Left ventricle myocardium inferior (tissue), 1 donor: ENCODE measurements around the gene KLRC4. TPM values are rescaled to one million over a fixed set of nuclear protein-coding genes. Genes with fewer than 3 reads are reported as not detected.

Source experiments
- DNase-seq: peaks from one replicate; pipeline ENCODE4 v3.0.0-alpha.2; 2020
- H3K27ac ChIP-seq: fragments of 200-600 bp; replicated peaks from 2 replicates; pipeline ENCODE4 v1.8.0; 2021
- H3K27me3 ChIP-seq: fragments of 200-600 bp; 2 replicates; pipeline ENCODE4 v1.8.0; 2021; ENCODE audit warnings: low read depth
- H3K36me3 ChIP-seq: fragments of 200-600 bp; 2 replicates; pipeline ENCODE4 v1.8.0; 2021
- H3K4me1 ChIP-seq: fragments of 200-600 bp; 2 replicates; pipeline ENCODE4 v1.8.0; 2021
- H3K4me3 ChIP-seq: fragments of 200-600 bp; 2 replicates; pipeline ENCODE4 v1.8.0; 2021; ENCODE audit warnings: mild to moderate bottlenecking, moderate library complexity
- H3K9me3 ChIP-seq: fragments of 200-600 bp; replicated peaks from 2 replicates; pipeline ENCODE4 v1.8.0; 2021
- CTCF ChIP-seq: fragments of 200-600 bp; IDR thresholded peaks from 2 replicates; pipeline ENCODE4 v1.8.0; 2021; ENCODE audit warnings: antibody characterized with exemption, mild to moderate bottlenecking, borderline replicate concordance
- intact Hi-C: fragments of 100-400 bp; cut with micrococcal nuclease; formaldehyde crosslinking; loops from one replicate; pipeline ENCODE4 v1.11.0; 2022
- total RNA-seq: library from RNA; stranded (reverse); fragmentation: NEBNext Ultra II Directional; extraction: Animal tissue kit (Norgen Biotek cat#: 25700); gene quantifications from one replicate; pipeline ENCODE4 v1.2.1, GENCODE V29; 2021
- donor health status: DM: no; HTN: yes; CAD: no; lungs with severe emphysema.

The KLRC4 gene
- total RNA-seq, 1 donor from 2014 or later = not detected

GRCh38 chr12:10361084-10361483 is 48.5 kb downstream of the KLRC4 start:
- no peak for DNase-seq
- intact Hi-C loops = no loop called here

GRCh38 chr12:10358969-10359368 is 50.6 kb downstream of the KLRC4 start:
- Histone ChIP-seq H3K4me1 (peaks cover 20% of the 10 kb centered on the region), H3K36me3 (no peaks in the 10 kb centered on the region), H3K27ac (no peak overlapping the region), H3K27me3 (no peaks in the 10 kb centered on the region), H3K4me3 (no peak overlapping the region), H3K9me3 (no peaks in the 10 kb centered on the region)
- intact Hi-C loops = no loop called here
- TF ChIP-seq CTCF = no peak
- DNase-seq = no peak

More at GRCh38 chr12:10361084-10361483, 48.5 kb downstream of the KLRC4 start:
- no peak overlapping the region for H3K27ac ChIP-seq
- H3K27me3 ChIP-seq = no peaks in the 10 kb centered on the region
- no peak overlapping the region for H3K4me3 ChIP-seq
- H3K36me3 ChIP-seq = no peaks in the 10 kb centered on the region
- TF ChIP-seq CTCF = no peak
- no peaks in the 10 kb centered on the region for H3K9me3 ChIP-seq
- H3K4me1 ChIP-seq = peaks cover 36% of the 10 kb centered on the region

DNA sequence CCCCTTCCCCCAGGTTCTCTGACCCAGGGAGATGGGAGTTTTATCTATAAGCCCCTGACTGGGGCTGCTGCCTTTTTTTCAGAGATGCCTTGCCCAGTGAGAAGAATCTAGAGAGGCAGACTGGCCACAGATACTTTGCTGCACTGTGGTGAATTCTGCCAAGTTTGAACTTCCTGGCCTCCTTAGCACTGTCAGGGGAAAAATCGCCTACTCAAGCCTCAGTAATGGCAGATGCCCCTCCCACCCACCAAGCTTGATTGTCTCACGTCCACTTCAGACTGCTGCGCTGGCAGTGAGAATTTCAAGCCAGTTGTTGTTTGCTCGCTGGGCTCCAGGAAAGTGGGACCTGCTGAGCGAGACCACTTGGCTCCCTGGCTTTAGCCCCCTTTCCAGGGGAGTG is 51.4 kb downstream of the KLRC4 start:
- H3K4me1 ChIP-seq = peaks cover 12% of the 10 kb centered on the region
- no peaks in the 10 kb centered on the region for H3K9me3 ChIP-seq
- no peak overlapping the region for H3K27ac ChIP-seq
- no peak for TF ChIP-seq CTCF
- H3K36me3 ChIP-seq = no peaks in the 10 kb centered on the region
- H3K4me3 ChIP-seq = no peak overlapping the region
- intact Hi-C loops = no loop called here
- no peak for DNase-seq
- H3K27me3 ChIP-seq = no peaks in the 10 kb centered on the region

Other genes starting within 250 kb of the KLRC4 start
- 0.55 TPM for gene OLR1, start 237.6 kb downstream of the KLRC4 start, total RNA-seq
- not detected for gene TMEM52B, start 230.7 kb downstream of the KLRC4 start, total RNA-seq
- gene GABARAPL1, start 196.9 kb downstream of the KLRC4 start, total RNA-seq = 360 TPM
- gene KLRD1, start 101.9 kb downstream of the KLRC4 start, total RNA-seq = 1.4 TPM
- 0.36 TPM for gene KLRK1, start 19.7 kb downstream of the KLRC4 start, total RNA-seq
- not detected for gene KLRC3, start 10.8 kb upstream of the KLRC4 start, total RNA-seq
- not detected for gene KLRC2, start 26.3 kb upstream of the KLRC4 start, total RNA-seq
- gene KLRC1, start 43.6 kb upstream of the KLRC4 start, total RNA-seq = not detected
- gene EIF2S3B, start 96.1 kb upstream of the KLRC4 start, total RNA-seq = 0.22 TPM
- gene MAGOHB, start 203.9 kb upstream of the KLRC4 start, total RNA-seq = 13.9 TPM